Measurements from ENCODE around the gene IPO11.
"Not testable (repeated sequence)": the region's sequence is repeated elsewhere in the genome, so short reads cannot be mapped to it uniquely, and the experiment has no call there.

The IPO11 gene

GRCh38 chr5:62560786-62561185 is 148.2 kb downstream of the IPO11 start:
- Histone ChIP-seq H3K9me3 (ENCODE audit: insufficient read depth, low read length) (no peaks in the 10 kb centered on the region), H3K4me1 (ENCODE audit: insufficient read depth, insufficient read length) (no peaks in the 10 kb centered on the region), H3K4me3 (ENCODE audit: insufficient read length, low read depth) (no peak overlapping the region), H3K27me3 (ENCODE audit: insufficient read depth, insufficient read length) (no peaks in the 10 kb centered on the region), H3K9ac (ENCODE audit: insufficient read length, low read depth) (no peak overlapping the region), H3K36me3 (ENCODE audit: insufficient read depth, insufficient read length, low read length) (peaks cover 8% of the 10 kb centered on the region)
- DNase-seq (ENCODE audit: low read depth, low spot score), result no peak
- no peak for TF ChIP-seq YY1 (IDR thresholded peaks at IDR 0.05; ENCODE audit: insufficient read depth, insufficient read length)
- no peak for TF ChIP-seq ZNF274 (IDR thresholded peaks at IDR 0.05; ENCODE audit: low read depth, low read length)
- TF ChIP-seq SUZ12 (IDR thresholded peaks at IDR 0.05; ENCODE audit: extremely low read depth, insufficient read depth, insufficient read length), result no peak

GRCh38 chr5:62561896-62562295 is 149.3 kb downstream of the IPO11 start:
- peaks cover 11% of the 10 kb centered on the region for H3K36me3 ChIP-seq (ENCODE audit: insufficient read depth, insufficient read length, low read length)
- H3K4me1 ChIP-seq (ENCODE audit: insufficient read depth, insufficient read length), result no peaks in the 10 kb centered on the region
- H3K9ac ChIP-seq (ENCODE audit: insufficient read length, low read depth), result no peak overlapping the region
- H3K4me3 ChIP-seq (ENCODE audit: insufficient read length, low read depth), result no peak overlapping the region
- TF ChIP-seq YY1 (IDR thresholded peaks at IDR 0.05; ENCODE audit: insufficient read depth, insufficient read length) (no peak), SUZ12 (IDR thresholded peaks at IDR 0.05; ENCODE audit: extremely low read depth, insufficient read depth, insufficient read length) (no peak), ZNF274 (IDR thresholded peaks at IDR 0.05; ENCODE audit: low read depth, low read length) (no peak)
- H3K27me3 ChIP-seq (ENCODE audit: insufficient read depth, insufficient read length), result no peaks in the 10 kb centered on the region
- DNase-seq (ENCODE audit: low read depth, low spot score), result no peak
- H3K9me3 ChIP-seq (ENCODE audit: insufficient read depth, low read length), result no peaks in the 10 kb centered on the region

- Histone ChIP-seq H3K4me1 (ENCODE audit: insufficient read depth, insufficient read length) (no peaks in the 10 kb centered on the region), H3K9me3 (ENCODE audit: insufficient read depth, low read length) (no peaks in the 10 kb centered on the region; the same call in 1 of the 2 replicates), H3K27me3 (ENCODE audit: insufficient read depth, insufficient read length) (no peaks in the 10 kb centered on the region), H3K4me3 (ENCODE audit: insufficient read length, low read depth) (no peak overlapping the region), H3K9ac (ENCODE audit: insufficient read length, low read depth) (no peak overlapping the region), H3K36me3 (ENCODE audit: insufficient read depth, insufficient read length, low read length) (peaks cover 14% of the 10 kb centered on the region)
- TF ChIP-seq ZNF274 (IDR thresholded peaks at IDR 0.05; ENCODE audit: low read depth, low read length) (no peak), SUZ12 (IDR thresholded peaks at IDR 0.05; ENCODE audit: extremely low read depth, insufficient read depth, insufficient read length) (no peak), YY1 (IDR thresholded peaks at IDR 0.05; ENCODE audit: insufficient read depth, insufficient read length) (no peak)
- DNase-seq (ENCODE audit: low read depth, low spot score), result no peak
Measured at GRCh38 chr5:62562867-62563266, 150.3 kb downstream of the IPO11 start.

GRCh38 chr5:62564101-62564500 is 151.5 kb downstream of the IPO11 start:
- no peak for DNase-seq (ENCODE audit: low read depth, low spot score)
- peaks cover 10% of the 10 kb centered on the region for H3K36me3 ChIP-seq (ENCODE audit: insufficient read depth, insufficient read length, low read length)
- no peak overlapping the region for H3K9ac ChIP-seq (ENCODE audit: insufficient read length, low read depth)
- TF ChIP-seq ZNF274 (IDR thresholded peaks at IDR 0.05; ENCODE audit: low read depth, low read length) (no peak), SUZ12 (IDR thresholded peaks at IDR 0.05; ENCODE audit: extremely low read depth, insufficient read depth, insufficient read length) (no peak), YY1 (IDR thresholded peaks at IDR 0.05; ENCODE audit: insufficient read depth, insufficient read length) (no peak)
- H3K9me3 ChIP-seq (ENCODE audit: insufficient read depth, low read length), result no peaks in the 10 kb centered on the region; the same call in 1 of the 2 replicates
- H3K27me3 ChIP-seq (ENCODE audit: insufficient read depth, insufficient read length), result no peaks in the 10 kb centered on the region
- H3K4me3 ChIP-seq (ENCODE audit: insufficient read length, low read depth), result no peak overlapping the region
- H3K4me1 ChIP-seq (ENCODE audit: insufficient read depth, insufficient read length), result no peaks in the 10 kb centered on the region

GRCh38 chr5:62565740-62566139 is 153.2 kb downstream of the IPO11 start:
- not testable (repeated sequence) for H3K4me3 ChIP-seq (ENCODE audit: insufficient read length, low read depth)

GRCh38 chr5:62568143-62568542 is 155.6 kb downstream of the IPO11 start:
- no peak for DNase-seq (ENCODE audit: low read depth, low spot score)
- Histone ChIP-seq H3K4me1 (ENCODE audit: insufficient read depth, insufficient read length) (no peaks in the 10 kb centered on the region), H3K27me3 (ENCODE audit: insufficient read depth, insufficient read length) (no peaks in the 10 kb centered on the region), H3K36me3 (ENCODE audit: insufficient read depth, insufficient read length, low read length) (peaks cover 6% of the 10 kb centered on the region), H3K9me3 (ENCODE audit: insufficient read depth, low read length) (no peaks in the 10 kb centered on the region; the same call in 1 of the 2 replicates), H3K9ac (ENCODE audit: insufficient read length, low read depth) (no peak overlapping the region), H3K4me3 (ENCODE audit: insufficient read length, low read depth) (no peak overlapping the region)
- TF ChIP-seq SUZ12 (IDR thresholded peaks at IDR 0.05; ENCODE audit: extremely low read depth, insufficient read depth, insufficient read length) (no peak), YY1 (IDR thresholded peaks at IDR 0.05; ENCODE audit: insufficient read depth, insufficient read length) (no peak), ZNF274 (IDR thresholded peaks at IDR 0.05; ENCODE audit: low read depth, low read length) (no peak)

More at GRCh38 chr5:62565740-62566139, 153.2 kb downstream of the IPO11 start:
- DNase-seq (ENCODE audit: low read depth, low spot score); H3K4me1 ChIP-seq (ENCODE audit: insufficient read depth, insufficient read length); H3K9me3 ChIP-seq (ENCODE audit: insufficient read depth, low read length); H3K9ac ChIP-seq (ENCODE audit: insufficient read length, low read depth); H3K36me3 ChIP-seq (ENCODE audit: insufficient read depth, insufficient read length, low read length); H3K27me3 ChIP-seq (ENCODE audit: insufficient read depth, insufficient read length): not testable (repeated sequence)

- Histone ChIP-seq H3K36me3 (ENCODE audit: insufficient read depth, insufficient read length, low read length) (peaks cover 6% of the 10 kb centered on the region), H3K9ac (ENCODE audit: insufficient read length, low read depth) (no peak overlapping the region)
- peak; percentile 9 for DNase-seq (ENCODE audit: low read depth, low spot score)
Measured at GRCh38 chr5:62568800-62569432, 156.4 kb downstream of the IPO11 start.

More at GRCh38 chr5:62568800-62569432, 156.4 kb downstream of the IPO11 start:
- TF ChIP-seq SUZ12 (IDR thresholded peaks at IDR 0.05; ENCODE audit: extremely low read depth, insufficient read depth, insufficient read length) (no peak), ZNF274 (IDR thresholded peaks at IDR 0.05; ENCODE audit: low read depth, low read length) (no peak), YY1 (IDR thresholded peaks at IDR 0.05; ENCODE audit: insufficient read depth, insufficient read length) (no peak)
- Histone ChIP-seq H3K4me3 (ENCODE audit: insufficient read length, low read depth) (no peak overlapping the region), H3K9me3 (ENCODE audit: insufficient read depth, low read length) (no peaks in the 10 kb centered on the region; the same call in 1 of the 2 replicates), H3K27me3 (ENCODE audit: insufficient read depth, insufficient read length) (no peaks in the 10 kb centered on the region), H3K4me1 (ENCODE audit: insufficient read depth, insufficient read length) (no peaks in the 10 kb centered on the region)

Measured in NT2/D1 (cell line).